HG02798 (cell line): ENCODE data around the gene SLC38A2.

Experiments
- ATAC-seq: cut with Tn5 transposase; IDR thresholded peaks from one replicate; pipeline ENCODE4 v1.9.1; 2021; ENCODE audit warnings: mild to moderate bottlenecking; ENCODE audit not compliant: unreplicated experiment, poor library complexity

The SLC38A2 gene

DNA sequence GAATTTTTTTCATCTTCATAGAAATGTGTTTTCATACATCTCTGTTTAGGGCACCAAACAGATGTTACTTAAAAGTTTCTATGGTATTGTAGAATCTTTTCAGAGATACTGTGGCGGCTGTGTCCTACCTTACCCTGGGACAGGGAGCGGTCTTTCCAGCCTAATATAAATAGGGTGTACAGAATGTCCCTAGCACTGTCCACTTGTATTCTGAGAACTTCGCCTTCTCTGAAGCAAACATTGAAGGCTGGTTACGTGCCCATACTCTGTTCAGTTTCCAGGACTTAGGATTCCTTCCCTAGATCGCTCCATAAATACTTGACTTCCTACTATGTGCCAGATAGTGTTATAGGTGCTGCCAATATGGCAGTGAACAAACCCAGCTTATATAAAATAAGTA is 24.3 kb upstream of the SLC38A2 start:
- ATAC-seq = no peak

GRCh38 chr12:46395388-46395787 is 22.8 kb upstream of the SLC38A2 start:
- ATAC-seq = no peak

GRCh38 chr12:46391630-46392029 is 19.1 kb upstream of the SLC38A2 start:
- no peak for ATAC-seq

- ATAC-seq = no peak
Measured at GRCh38 chr12:46390881-46391280, 18.3 kb upstream of the SLC38A2 start.

DNA sequence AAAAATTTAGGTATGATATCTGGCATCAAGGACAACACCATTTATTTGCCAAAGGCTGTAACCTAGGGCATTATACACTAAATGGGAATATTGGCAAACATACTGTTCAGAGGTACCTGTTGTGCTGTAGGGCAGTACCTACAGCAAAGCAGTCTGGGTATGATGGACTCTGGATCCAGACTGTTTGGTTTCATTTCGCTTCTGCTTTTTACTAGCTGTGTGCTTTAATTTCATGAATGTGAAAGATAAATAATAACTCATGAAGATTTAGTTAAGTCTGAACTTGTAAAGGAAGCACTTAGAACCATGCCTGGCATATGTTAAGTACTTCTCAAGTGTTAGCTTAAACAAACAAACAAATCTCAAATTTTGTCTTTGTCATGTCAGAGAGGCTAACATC is 17.7 kb upstream of the SLC38A2 start:
- ATAC-seq = peak; percentile 14

DNA sequence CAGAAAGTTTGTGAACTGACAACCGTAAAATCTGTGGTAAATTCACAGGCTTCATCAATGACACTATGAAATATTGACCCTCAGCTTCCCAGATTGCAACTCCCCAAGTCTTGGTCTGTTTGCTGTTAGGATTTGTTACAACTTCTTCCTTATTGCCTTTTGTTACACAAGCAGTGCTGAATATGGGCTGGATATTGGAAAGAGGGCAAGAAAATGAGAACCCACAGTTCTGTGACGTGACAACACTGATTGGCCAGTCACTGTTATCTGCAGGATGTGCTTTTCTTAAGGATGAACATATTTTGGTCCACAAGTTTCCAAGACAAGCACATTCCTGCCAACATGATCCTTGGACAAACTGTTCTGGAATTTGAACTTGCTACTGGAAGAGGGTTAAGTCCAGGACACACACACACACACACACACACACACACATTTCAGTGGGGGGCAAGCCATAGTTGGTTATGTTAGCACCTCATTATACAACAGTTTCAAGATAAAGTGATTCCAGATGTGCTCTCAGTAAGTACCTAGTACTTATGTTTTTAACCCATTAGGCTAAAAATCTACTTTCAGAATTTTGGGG is 16.6 kb upstream of the SLC38A2 start:
- no peak for ATAC-seq

- ATAC-seq = peak; percentile 66
Measured at GRCh38 chr12:46388427-46389021, 16.0 kb upstream of the SLC38A2 start.

DNA sequence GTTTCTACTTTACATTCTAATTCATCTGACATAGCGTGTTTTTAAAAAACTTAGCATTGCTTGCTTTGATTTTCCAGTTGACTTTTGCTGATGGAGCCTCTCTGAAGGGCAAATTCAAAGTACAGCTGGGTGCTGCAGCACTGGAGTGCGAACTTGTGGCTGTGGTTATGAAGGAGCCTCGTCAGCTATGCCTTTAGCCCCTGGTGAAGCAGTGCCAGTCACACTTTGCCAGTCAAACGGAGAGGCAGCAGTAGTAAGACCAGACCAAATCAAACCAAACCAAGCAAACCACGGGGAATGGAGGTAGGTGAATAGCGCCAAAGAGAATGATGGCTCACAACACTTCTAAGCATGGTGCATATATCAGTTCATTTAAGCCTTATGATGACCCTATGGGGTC is 15.1 kb upstream of the SLC38A2 start:
- ATAC-seq = no peak

DNA sequence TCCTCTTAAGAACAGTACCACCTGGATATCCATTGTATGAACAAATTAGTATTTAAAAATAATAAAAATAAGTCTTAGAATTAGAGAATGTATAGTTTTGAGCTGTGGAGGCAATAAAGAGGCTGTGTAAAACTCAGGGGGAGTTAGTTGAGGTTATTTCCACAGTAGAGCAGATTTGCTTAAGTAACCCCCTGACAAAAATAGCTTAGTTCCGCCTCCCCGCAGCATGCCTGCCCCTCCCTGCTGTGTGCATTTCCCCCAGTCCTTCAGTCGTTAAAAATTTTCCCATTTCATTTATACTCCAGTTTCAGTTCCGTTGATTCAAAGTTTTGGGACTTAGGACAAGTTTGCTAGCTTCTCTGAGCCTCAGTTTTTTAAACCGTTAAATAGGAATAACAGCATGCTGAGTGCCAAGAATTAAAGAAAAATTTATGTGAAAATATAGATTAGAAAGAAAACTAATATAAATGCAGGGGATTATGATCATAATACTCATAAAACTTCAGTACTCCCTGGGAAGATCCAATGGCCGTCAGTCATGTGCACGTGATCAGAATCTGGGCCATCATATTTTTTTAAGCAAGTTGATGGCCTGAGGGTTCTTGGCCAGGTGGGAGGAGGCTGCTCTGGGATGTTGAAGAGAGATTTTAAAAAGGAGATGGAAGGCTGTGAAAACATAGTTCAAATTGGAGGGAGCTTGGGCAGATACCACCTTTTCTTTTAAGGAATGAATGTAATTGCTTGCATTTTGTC is 14.5 kb upstream of the SLC38A2 start:
- peak; percentile 24 for ATAC-seq

DNA sequence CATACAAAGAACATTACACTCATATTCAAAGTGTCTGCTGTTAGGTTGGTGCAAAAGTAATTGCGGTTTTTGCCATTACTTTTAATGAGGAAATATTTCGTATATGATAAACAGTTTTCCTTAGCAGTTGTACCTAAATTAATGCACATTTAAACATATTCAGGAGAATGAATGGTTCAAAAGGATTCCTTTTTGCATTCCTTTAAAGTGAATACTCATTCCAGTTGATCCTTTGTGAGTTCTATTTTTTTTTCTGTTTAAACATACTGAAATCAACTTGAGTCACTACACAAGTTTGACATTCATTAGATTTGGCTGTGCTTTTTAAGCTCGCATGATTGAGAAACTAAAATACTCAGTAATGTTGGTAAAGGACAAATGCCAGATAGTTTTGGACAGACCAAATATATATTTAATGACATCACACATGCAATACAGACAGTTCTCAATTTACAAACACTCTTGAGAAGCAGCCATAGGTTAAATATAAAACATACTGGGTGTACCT is 13.8 kb upstream of the SLC38A2 start:
- no peak for ATAC-seq

GRCh38 chr12:46385438-46385837 is 12.9 kb upstream of the SLC38A2 start:
- ATAC-seq = no peak

- ATAC-seq = no peak
Measured at GRCh38 chr12:46384451-46385309, 12.1 kb upstream of the SLC38A2 start.

GRCh38 chr12:46383654-46384450 is 11.3 kb upstream of the SLC38A2 start:
- ATAC-seq = peak; percentile 44

- peak; percentile 83 for ATAC-seq
Measured at GRCh38 chr12:46382964-46383653, 10.5 kb upstream of the SLC38A2 start.

DNA sequence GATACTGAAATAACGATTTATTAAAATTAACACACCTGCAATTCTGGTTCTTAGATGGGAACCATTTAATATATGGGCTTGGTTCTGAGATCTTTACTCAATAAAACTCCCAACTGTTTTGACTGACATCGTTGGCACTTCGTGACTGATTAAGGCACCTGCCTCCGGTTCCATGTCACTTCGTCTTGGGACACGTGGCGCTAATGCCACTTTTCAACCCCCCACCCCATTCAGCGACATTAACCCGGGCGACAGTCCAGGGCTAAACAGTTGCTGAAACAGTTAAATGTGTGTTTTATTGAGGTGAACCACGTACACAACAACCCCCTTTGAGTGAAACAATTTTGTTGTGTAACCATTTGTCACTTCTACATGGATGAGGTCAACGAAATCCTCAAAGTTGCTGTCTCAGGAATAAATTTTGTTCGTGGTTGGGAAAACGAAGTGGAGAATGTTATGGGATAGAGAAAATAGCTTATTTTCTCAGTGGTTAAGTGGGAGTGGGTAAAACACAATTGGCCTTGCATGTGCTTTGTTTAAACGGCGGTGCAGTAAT is 9.9 kb upstream of the SLC38A2 start:
- no peak for ATAC-seq

DNA sequence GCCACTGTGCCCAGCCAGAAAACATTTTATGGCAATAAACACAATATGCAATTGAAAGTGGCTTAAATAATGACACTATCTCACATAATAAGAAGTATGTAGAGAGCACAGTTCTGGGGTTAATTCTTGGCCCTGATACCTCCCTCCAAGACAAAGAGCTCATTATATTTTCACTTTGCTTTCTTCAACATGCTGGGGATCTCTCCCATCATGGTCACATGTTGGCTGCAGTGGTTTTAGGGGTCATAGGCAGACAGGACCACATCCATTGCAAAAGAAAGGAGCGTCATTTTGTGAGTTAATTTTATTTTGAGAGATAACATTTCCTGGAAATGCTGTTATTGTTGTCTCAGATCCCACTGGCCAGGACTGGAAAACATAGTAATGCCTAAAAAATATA is 8.3 kb upstream of the SLC38A2 start:
- ATAC-seq = no peak

- ATAC-seq = no peak
Measured at GRCh38 chr12:46380022-46380796, 7.6 kb upstream of the SLC38A2 start.

GRCh38 chr12:46379352-46379751 is 6.8 kb upstream of the SLC38A2 start:
- no peak for ATAC-seq
